Measurements from ENCODE around the gene TRIO. TPM values are rescaled to one million over a fixed set of nuclear protein-coding genes. Genes with fewer than 3 reads are reported as not detected.

TRIO gene
- total RNA-seq, 2 experiments from 2014 or later, result 3.5 to 6.6 TPM

GRCh38 chr5:14186059-14186830 lies 43.1 kb downstream of the TRIO start:
- no peak overlapping the region for H3K27ac Mint-ChIP-seq
- ATAC-seq, result no peak
- CTCF ChIA-PET, result no interaction called here

GRCh38 chr5:14187157-14187556 lies 44.0 kb downstream of the TRIO start:
- no peaks in the 10 kb centered on the region for H3K36me3 Mint-ChIP-seq (ENCODE audit: low read depth)
- no peak overlapping the region for H3K4me3 Mint-ChIP-seq
- H3K4me1 Mint-ChIP-seq (ENCODE audit: low read depth), result no peaks in the 10 kb centered on the region
- ATAC-seq, result no peak
- DNase-seq, result no peak
- ChIA-PET POLR2A (no interaction called here), CTCF (no interaction called here)
- no peak overlapping the region for H3K27ac Mint-ChIP-seq
- H3K9me3 Mint-ChIP-seq (ENCODE audit: insufficient read depth), result no peaks in the 10 kb centered on the region
- no peaks in the 10 kb centered on the region for H3K27me3 Mint-ChIP-seq (ENCODE audit: low read depth)

More at GRCh38 chr5:14186059-14186830, 43.1 kb downstream of the TRIO start:
- no peak overlapping the region for H3K4me3 Mint-ChIP-seq
- DNase-seq, result no peak
- POLR2A ChIA-PET, result no interaction called here
- no peaks in the 10 kb centered on the region for H3K9me3 Mint-ChIP-seq (ENCODE audit: insufficient read depth)
- no peaks in the 10 kb centered on the region for H3K36me3 Mint-ChIP-seq (ENCODE audit: low read depth)
- H3K27me3 Mint-ChIP-seq (ENCODE audit: low read depth), result no peaks in the 10 kb centered on the region
- no peaks in the 10 kb centered on the region for H3K4me1 Mint-ChIP-seq (ENCODE audit: low read depth)

GRCh38 chr5:14187660-14188059 lies 44.5 kb downstream of the TRIO start:
- Mint-ChIP-seq H3K27ac (no peak overlapping the region), H3K4me3 (no peak overlapping the region), H3K27me3 (ENCODE audit: low read depth) (no peaks in the 10 kb centered on the region), H3K4me1 (ENCODE audit: low read depth) (no peaks in the 10 kb centered on the region), H3K36me3 (ENCODE audit: low read depth) (no peaks in the 10 kb centered on the region), H3K9me3 (ENCODE audit: insufficient read depth) (no peaks in the 10 kb centered on the region)
- ATAC-seq, result no peak
- ChIA-PET POLR2A (no interaction called here), CTCF (interaction anchor here (0.9 kb wide), 1 partner anchor 85 kb away, joined by 3 read pairs; no protein-coding TSS in a partner anchor)
- DNase-seq, result no peak

GRCh38 chr5:14188778-14189177 lies 45.6 kb downstream of the TRIO start:
- Mint-ChIP-seq H3K4me1 (ENCODE audit: low read depth) (no peaks in the 10 kb centered on the region), H3K27me3 (ENCODE audit: low read depth) (peaks cover 2% of the 10 kb centered on the region), H3K27ac (no peak overlapping the region), H3K36me3 (ENCODE audit: low read depth) (no peaks in the 10 kb centered on the region), H3K4me3 (no peak overlapping the region), H3K9me3 (ENCODE audit: insufficient read depth) (no peaks in the 10 kb centered on the region)
- ChIA-PET POLR2A (no interaction called here), CTCF (no interaction called here)
- DNase-seq, result no peak
- ATAC-seq, result no peak

DNA sequence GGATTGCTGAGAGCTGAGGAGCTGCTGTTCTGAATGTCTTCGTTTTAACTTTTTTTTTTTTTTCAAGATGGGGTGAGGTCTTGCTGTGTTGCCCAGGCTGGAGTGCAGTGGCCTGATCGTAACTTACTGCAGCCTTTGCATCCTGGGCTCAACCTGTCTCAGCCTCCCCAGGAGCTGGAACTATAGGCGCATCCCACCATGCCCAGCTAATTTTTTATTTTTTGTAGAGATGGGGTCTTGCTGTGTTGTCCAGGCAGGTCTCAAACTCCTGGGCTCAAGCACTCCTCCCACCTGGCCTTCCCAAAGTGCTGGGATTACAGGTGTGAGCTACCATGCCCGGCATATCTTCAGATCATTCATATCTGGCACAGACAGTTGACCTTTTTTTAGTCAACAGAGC lies 46.5 kb downstream of the TRIO start:
- Mint-ChIP-seq H3K9me3 (ENCODE audit: insufficient read depth) (no peaks in the 10 kb centered on the region), H3K27me3 (ENCODE audit: low read depth) (peaks cover 2% of the 10 kb centered on the region), H3K27ac (no peak overlapping the region), H3K36me3 (ENCODE audit: low read depth) (no peaks in the 10 kb centered on the region), H3K4me1 (ENCODE audit: low read depth) (no peaks in the 10 kb centered on the region), H3K4me3 (no peak overlapping the region)
- ChIA-PET CTCF (no interaction called here), POLR2A (no interaction called here)
- ATAC-seq, result no peak
- DNase-seq, result no peak

DNA sequence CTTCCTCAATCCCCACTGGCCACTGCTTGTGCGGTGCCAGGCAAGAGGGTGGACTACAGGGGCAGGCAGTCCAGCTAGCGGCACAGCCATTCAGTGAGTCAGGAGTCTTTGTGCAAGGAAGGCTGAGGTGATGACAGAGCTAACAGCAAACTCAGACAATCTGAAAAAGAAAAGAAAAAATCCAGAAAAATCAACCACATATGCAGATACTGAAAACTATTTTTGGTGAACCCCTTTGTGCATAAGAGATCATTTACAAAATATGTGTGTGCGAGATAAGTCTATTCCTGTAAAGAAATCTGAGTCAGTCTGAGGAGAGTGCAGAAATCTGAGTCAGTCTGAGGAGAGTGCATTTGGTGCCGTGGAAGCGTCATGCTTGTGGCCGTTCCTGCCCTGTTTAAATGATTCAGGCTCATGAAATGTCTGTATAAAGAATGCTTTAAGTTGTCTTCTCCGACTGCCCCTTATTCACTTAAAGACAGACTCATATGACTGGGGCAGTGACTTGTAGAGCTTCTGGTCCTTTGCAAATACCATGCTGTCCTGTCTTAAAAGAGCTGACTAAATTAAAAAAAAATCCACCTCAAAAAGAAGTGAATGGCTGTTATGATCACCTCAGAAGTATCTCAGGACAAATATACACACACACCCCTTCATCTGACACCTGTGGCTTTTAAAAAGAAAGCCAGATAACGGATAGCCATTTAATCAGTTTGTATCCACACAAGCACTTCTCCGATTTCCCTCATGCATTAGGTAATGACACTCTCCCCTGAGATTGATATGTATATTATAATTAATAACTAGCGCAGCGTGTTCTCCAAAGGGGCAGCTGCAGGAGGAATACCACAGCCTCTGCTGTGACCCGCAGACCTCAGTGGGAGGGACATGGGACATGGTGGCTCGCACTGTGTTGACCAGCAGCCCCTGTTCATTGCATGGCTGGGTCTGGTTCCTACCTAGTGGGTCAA lies 47.3 kb downstream of the TRIO start:
- Mint-ChIP-seq H3K27me3 (ENCODE audit: low read depth) (peaks cover 6% of the 10 kb centered on the region), H3K4me1 (ENCODE audit: low read depth) (no peaks in the 10 kb centered on the region), H3K9me3 (ENCODE audit: insufficient read depth) (no peaks in the 10 kb centered on the region), H3K4me3 (no peak overlapping the region), H3K27ac (no peak overlapping the region), H3K36me3 (ENCODE audit: low read depth) (no peaks in the 10 kb centered on the region)
- no peak for ATAC-seq
- DNase-seq, result no peak
- ChIA-PET CTCF (no interaction called here), POLR2A (no interaction called here)

DNA sequence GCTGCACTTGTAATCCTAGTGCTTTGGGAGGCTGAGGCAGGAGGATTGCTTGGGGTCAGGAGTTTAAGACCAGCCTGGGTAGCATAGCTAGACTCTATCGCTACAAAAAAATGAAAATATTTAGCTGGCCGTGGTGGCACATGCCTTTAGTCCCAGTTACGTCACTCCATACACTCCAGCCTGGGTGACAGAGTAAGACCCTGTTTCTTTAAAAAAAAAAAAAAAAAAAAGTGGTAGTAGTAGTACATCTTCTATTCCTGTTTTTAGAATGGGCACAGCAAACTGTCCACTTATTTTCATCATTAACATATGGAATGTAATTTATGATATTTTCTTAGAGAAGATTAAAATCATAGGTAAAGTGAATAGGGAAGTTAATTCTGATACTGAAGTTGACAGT lies 48.2 kb downstream of the TRIO start:
- no peaks in the 10 kb centered on the region for H3K9me3 Mint-ChIP-seq (ENCODE audit: insufficient read depth)

DNA sequence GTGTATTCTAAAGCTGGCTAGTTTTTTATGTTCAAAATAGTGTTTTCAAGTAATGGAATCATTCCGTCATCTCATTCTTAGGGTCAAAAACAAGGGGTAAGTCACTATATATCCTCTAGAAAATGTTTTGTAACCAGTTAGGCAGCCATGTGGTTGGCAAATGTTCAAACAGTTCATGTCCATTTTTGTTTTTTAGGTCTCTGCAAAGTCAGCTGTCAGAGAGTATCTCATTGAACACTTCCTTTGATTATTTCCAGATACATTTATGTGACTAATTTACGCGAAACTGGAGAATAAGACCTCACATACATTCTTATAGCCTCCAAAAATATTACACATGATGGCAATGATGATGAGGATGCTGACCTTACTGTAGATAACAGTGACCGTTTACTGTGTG lies 50.4 kb downstream of the TRIO start:
- Mint-ChIP-seq H3K4me3 (no peak overlapping the region), H3K27ac (no peak overlapping the region), H3K4me1 (ENCODE audit: low read depth) (no peaks in the 10 kb centered on the region), H3K27me3 (ENCODE audit: low read depth) (peaks cover 8% of the 10 kb centered on the region), H3K9me3 (ENCODE audit: insufficient read depth) (no peaks in the 10 kb centered on the region), H3K36me3 (ENCODE audit: low read depth) (no peaks in the 10 kb centered on the region)
- DNase-seq, result no peak
- ChIA-PET CTCF (no interaction called here), POLR2A (no interaction called here)
- ATAC-seq, result no peak

More for the DNA sequence above, 48.2 kb downstream of the TRIO start:
- POLR2A ChIA-PET, result no interaction called here
- DNase-seq (no peak), ATAC-seq (no peak)
- Mint-ChIP-seq H3K4me1 (ENCODE audit: low read depth) (no peaks in the 10 kb centered on the region), H3K27ac (no peak overlapping the region), H3K36me3 (ENCODE audit: low read depth) (no peaks in the 10 kb centered on the region), H3K27me3 (ENCODE audit: low read depth) (peaks cover 8% of the 10 kb centered on the region), H3K4me3 (no peak overlapping the region)
- CTCF ChIA-PET, result no interaction called here

DNA sequence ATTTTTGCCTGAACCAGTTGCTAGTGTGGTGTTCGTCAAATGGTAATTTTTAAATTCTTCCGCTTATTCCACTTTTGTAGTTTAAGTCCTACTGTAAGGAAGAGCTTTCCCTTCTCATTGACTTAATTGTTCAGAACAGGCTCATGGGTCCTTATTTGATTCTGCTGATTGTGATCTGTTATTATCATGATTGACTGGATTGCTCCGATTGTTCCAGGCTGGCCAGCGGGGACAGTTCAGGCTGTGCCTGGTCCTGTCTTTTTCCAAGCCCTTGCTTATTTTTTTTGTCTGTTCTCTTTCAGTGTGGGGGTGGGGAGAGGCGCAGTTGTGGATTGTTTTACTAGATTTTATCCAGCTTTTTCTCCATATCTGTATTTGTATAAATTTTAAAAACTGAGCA lies 52.4 kb downstream of the TRIO start:
- Mint-ChIP-seq H3K27me3 (ENCODE audit: low read depth) (peaks cover 8% of the 10 kb centered on the region), H3K4me1 (ENCODE audit: low read depth) (no peaks in the 10 kb centered on the region), H3K9me3 (ENCODE audit: insufficient read depth) (no peaks in the 10 kb centered on the region), H3K4me3 (no peak overlapping the region), H3K27ac (no peak overlapping the region), H3K36me3 (ENCODE audit: low read depth) (no peaks in the 10 kb centered on the region)
- ATAC-seq (no peak), DNase-seq (no peak)
- ChIA-PET POLR2A (no interaction called here), CTCF (no interaction called here)

GRCh38 chr5:14197056-14197455 lies 53.9 kb downstream of the TRIO start:
- no peak overlapping the region for H3K4me3 Mint-ChIP-seq
- H3K9me3 Mint-ChIP-seq (ENCODE audit: insufficient read depth), result no peaks in the 10 kb centered on the region
- no peaks in the 10 kb centered on the region for H3K4me1 Mint-ChIP-seq (ENCODE audit: low read depth)
- H3K27me3 Mint-ChIP-seq (ENCODE audit: low read depth), result peaks cover 8% of the 10 kb centered on the region
- ChIA-PET POLR2A (no interaction called here), CTCF (no interaction called here)
- H3K27ac Mint-ChIP-seq, result no peak overlapping the region
- no peak for ATAC-seq
- H3K36me3 Mint-ChIP-seq (ENCODE audit: low read depth), result no peaks in the 10 kb centered on the region
- DNase-seq, result no peak

DNA sequence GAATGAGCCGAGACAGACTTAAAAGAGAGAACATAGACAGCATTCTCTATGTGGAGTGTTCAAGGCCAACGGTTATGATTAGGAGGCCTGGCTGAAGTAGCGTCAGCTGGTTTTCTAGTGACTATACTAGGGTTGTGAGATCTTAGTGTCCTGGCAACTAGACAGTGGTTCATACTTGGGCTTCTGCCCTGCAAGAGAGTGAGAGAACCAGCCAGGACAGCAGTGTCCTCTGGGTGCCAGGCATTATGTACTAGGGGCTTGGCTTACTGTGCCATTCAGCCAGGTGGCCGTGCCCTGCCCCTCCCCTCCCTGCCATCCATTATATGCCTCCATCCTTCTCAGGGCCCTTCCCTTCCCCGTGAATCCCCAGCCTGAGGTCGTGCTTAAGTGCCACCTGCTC lies 56.8 kb downstream of the TRIO start:
- peaks cover 14% of the 10 kb centered on the region for H3K27me3 Mint-ChIP-seq (ENCODE audit: low read depth)
- POLR2A ChIA-PET, result no interaction called here
- peaks cover 3% of the 10 kb centered on the region for H3K4me1 Mint-ChIP-seq (ENCODE audit: low read depth)
- ATAC-seq (no peak), DNase-seq (no peak)
- no peaks in the 10 kb centered on the region for H3K36me3 Mint-ChIP-seq (ENCODE audit: low read depth)
- no peak overlapping the region for H3K4me3 Mint-ChIP-seq
- no peaks in the 10 kb centered on the region for H3K9me3 Mint-ChIP-seq (ENCODE audit: insufficient read depth)
- H3K27ac Mint-ChIP-seq, result no peak overlapping the region
- CTCF ChIA-PET, result no interaction called here

- no peaks in the 10 kb centered on the region for H3K9me3 Mint-ChIP-seq (ENCODE audit: insufficient read depth)
- ATAC-seq (no peak), DNase-seq (no peak)
- ChIA-PET CTCF (interaction anchor here (1.6 kb wide), 1 partner anchor 70 kb away, joined by 3 read pairs; no protein-coding TSS in a partner anchor), POLR2A (no interaction called here)
- peaks cover 10% of the 10 kb centered on the region for H3K27me3 Mint-ChIP-seq (ENCODE audit: low read depth)
- no peak overlapping the region for H3K4me3 Mint-ChIP-seq
- peaks cover 7% of the 10 kb centered on the region for H3K4me1 Mint-ChIP-seq (ENCODE audit: low read depth)
- H3K27ac Mint-ChIP-seq, result no peak overlapping the region
- H3K36me3 Mint-ChIP-seq (ENCODE audit: low read depth), result no peaks in the 10 kb centered on the region
Measured at GRCh38 chr5:14200312-14200990, 57.3 kb downstream of the TRIO start.
